Measurements from ENCODE around the gene UCHL5.
"Not testable (repeated sequence)": the region's sequence is repeated elsewhere in the genome, so short reads cannot be mapped to it uniquely, and the experiment has no call there.

Gene UCHL5

DNA sequence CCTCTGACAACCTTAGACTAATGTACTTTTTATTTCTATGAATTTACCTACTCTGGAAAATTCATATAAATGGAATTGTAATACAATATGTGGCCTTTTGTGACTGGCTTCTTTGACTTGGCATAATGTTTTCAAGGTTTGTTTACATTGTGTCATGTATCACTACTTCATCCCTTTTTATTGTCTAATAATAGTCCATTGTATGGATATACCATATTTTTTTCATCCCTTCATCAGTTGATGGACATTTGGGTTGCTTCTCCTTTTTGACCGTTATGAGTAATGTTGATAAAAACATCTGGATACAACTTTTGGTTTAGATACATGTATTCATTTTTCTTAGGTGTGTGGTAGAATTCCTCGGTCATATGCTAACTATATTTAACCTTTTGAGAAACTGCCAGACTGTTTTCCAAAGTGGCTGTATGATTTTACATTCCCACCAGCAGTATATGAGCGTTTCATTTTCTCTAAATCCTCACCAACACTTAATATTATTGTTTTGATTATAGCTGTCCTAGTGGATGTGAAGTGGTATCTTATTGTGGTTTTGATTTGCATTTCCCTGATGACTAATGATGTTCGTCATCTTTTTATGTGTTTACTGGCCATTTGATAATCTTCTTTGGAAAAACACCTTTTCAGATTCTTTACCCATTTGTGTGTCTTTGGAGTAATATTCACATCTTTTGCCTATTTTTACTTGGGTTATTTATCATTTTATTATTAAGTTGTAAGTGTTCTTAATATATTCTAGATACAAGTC is 3.7 kb upstream of the UCHL5 start:
- no peak for DNase-seq

DNA sequence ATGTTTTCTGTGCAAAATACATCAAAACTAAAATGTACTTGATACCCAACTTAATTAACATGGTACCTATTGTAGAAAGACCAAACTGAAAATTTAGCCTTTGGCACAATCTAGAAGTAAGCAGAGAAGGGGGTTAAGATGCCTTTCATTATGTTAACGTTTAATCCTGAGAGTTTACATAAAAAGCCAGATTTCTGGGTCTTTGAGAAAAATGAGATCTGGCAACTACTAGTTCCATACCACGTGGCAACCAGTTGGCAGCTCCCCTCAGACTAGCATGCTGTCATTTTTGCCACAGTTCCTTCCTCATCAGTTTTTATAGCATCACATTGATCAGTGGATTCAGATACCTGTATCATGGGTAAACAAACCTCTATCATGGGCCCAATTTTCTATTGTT is 1.8 kb upstream of the UCHL5 start:
- no peak for DNase-seq

DNA sequence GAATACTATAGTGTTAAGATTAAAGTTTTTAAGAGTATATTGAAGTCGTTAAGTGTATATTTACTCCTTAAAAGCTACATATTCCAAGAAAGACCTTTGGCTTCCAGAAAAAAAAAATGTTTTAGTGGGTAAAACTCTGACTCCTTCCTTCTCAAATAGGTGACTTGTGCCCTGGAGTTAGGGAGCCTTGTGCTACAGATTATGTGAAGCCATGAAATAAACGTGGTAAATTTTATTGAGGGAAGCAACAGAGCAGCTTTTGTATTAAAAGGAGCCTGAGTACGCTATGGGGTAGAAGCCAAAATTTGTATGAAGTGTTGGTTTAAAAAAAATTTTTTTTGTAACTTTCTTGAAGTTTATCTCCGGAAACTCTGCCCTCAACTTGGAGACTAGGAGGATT is 1.2 kb upstream of the UCHL5 start:
- no peak for DNase-seq

GRCh38 chr1:193060115-193060403 is 899 bp upstream of the UCHL5 start:
- DNase-seq, result no peak

- DNase-seq, result peak; percentile 25
These were observed 455 bp downstream of the UCHL5 start for GRCh38 chr1:193058529-193059281.

GRCh38 chr1:193054169-193054675 is 4.9 kb downstream of the UCHL5 start:
- no peak for DNase-seq

- DNase-seq, result not testable (repeated sequence)
These were observed 10.2 kb downstream of the UCHL5 start for GRCh38 chr1:193048913-193049312.

GRCh38 chr1:193042766-193043691 is 16.1 kb downstream of the UCHL5 start:
- DNase-seq, result no peak

GRCh38 chr1:193040011-193040410 is 19.1 kb downstream of the UCHL5 start:
- DNase-seq, result no peak

GRCh38 chr1:193036337-193037047 is 22.7 kb downstream of the UCHL5 start:
- DNase-seq, result no peak

DNA sequence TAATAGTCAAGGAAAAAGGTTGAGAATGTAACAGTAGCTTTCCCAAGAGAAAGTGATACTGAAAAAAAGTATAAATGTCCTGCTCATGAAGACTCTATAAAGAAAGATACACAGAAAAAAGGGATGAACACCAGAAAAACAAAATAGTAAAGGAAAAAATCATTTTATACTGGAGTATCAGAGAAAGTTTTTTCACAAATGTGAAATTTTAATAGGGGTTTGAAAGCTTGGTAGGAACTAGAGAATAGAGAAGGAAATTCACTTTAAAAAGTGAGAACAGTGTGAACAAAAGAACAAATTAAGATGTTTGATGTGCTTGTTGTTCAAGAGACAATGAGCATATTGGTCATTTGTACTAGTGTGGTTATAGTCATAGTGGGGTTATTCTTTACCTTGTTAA is 25.6 kb downstream of the UCHL5 start:
- no peak for DNase-seq

- DNase-seq, result not testable (repeated sequence)
These were observed 26.3 kb downstream of the UCHL5 start for GRCh38 chr1:193032643-193033427.

GRCh38 chr1:193031431-193031830 is 27.7 kb downstream of the UCHL5 start:
- DNase-seq, result no peak

- DNase-seq, result no peak
These were observed 28.9 kb downstream of the UCHL5 start for GRCh38 chr1:193030280-193030679.

- no peak for DNase-seq
These were observed 33.9 kb downstream of the UCHL5 start for GRCh38 chr1:193025218-193025617.

DNA sequence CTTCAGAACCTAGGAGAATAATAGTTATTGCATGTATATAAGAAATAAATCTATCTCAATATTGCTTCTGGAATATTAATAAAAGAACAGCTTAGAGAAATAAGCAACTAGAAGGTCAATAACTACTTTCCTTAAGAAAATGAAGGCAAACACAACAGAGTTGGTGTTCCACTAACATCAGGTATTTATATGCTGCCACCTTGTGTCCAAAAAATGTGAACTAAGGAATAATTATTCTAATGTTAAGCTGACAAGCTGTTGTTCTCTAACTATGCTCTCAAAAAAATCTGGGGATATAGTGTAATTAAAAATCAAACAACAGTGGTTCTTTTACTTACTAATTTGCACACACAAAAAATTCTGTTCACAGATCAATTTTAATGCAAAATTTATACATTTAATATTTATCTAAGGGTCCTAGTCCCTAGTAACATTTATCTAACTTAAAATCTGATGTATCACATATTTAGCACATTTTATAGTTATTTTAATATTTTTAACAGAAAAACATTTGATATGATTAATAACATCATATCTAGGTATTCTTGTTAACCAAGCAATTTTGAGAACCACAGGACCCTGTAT is 39.6 kb downstream of the UCHL5 start:
- no peak for DNase-seq

- no peak for DNase-seq
These were observed 42.4 kb downstream of the UCHL5 start for GRCh38 chr1:193016788-193017187.

- DNase-seq, result no peak
These were observed 44.8 kb downstream of the UCHL5 start for GRCh38 chr1:193014400-193014799.

- DNase-seq, result no peak
These were observed 45.5 kb downstream of the UCHL5 start for GRCh38 chr1:193013707-193014106.

DNA sequence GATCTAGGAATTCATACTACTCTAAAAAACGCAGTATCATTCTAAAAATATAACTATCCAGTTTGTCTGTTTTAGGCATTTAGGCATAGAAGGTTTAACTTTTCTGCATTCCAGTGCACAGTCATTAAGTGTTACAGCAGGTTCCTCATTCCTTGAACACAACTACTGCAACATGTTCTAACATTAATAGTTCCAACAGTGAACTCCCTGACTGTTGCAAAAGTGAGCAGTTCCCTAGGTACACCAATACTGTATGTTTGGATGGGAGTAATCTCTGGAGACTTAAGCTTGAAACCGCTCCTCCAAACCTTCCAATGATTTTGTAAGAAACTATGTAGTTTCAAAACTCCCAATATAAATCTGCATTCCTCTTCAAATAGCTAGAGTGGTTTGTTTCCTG is 46.2 kb downstream of the UCHL5 start:
- DNase-seq, result no peak

- no peak for DNase-seq
These were observed 47.8 kb downstream of the UCHL5 start for GRCh38 chr1:193011406-193011805.
